Measurements from ENCODE around the gene ARHGEF17. TPM values are rescaled to one million over a fixed set of nuclear protein-coding genes. Genes with fewer than 3 reads are reported as not detected.

ARHGEF17 gene
- total and polyA plus RNA-seq, 3 experiments from 2014 or later: not detected

DNA sequence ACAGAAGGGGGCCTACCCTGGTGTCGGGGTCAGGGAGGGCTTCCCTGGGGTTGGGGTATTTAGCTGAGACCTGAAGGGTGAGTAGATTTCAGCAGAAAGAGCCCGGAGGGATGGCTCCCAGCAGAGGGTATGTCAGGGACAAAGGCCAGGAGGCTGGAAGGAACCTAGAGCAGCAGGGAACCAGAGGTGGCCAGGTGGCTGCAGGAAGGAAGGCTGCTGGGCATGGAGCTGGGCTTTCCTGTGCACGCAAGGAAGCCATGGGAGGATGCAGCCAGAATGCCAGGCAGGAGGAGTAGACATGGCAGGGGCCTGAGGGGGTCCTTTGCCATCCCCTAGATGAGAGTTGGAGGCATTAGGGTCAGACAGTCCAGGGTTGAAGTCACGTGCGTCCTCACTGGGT lies 40.8 kb downstream of the ARHGEF17 start:
- no peaks in the 10 kb centered on the region for H3K9me3 ChIP-seq (ENCODE audit: low read length)
- H3K27me3 ChIP-seq (ENCODE audit: insufficient read depth, low read length, poor library complexity, severe bottlenecking): no peaks in the 10 kb centered on the region
- peaks cover 4 to 6% (median 4%) of the 10 kb centered on the region in 3 donors for H3K4me1 Mint-ChIP-seq
- no peak for DNase-seq
- CTCF ChIA-PET: interaction anchor here (0.8 to 8.9 kb wide), 5 partner anchors 13 to 312 kb away, joined by 3 to 190 read pairs (median 7); no protein-coding TSS in a partner anchor
- no peaks in the 10 kb centered on the region for H3K36me3 ChIP-seq (ENCODE audit: insufficient read depth, low read length)
- no peak overlapping the region for H3K4me3 Mint-ChIP-seq
- no peak overlapping the region for H3K27ac ChIP-seq (ENCODE audit: low read depth, low read length)
- no peak overlapping the region for H3K4me3 ChIP-seq (ENCODE audit: low read length)
- no peaks in the 10 kb centered on the region for H3K9me3 Mint-ChIP-seq
- H3K27me3 Mint-ChIP-seq: peaks cover 3 to 10% of the 10 kb centered on the region in 2 donors
- no peak overlapping the region for H3K27ac Mint-ChIP-seq
- no peaks in the 10 kb centered on the region for H3K4me1 ChIP-seq (ENCODE audit: insufficient read depth, low read length)
- POLR2A ChIA-PET: no interaction called here
- H3K36me3 Mint-ChIP-seq: no peaks in the 10 kb centered on the region

- H3K36me3 ChIP-seq (ENCODE audit: insufficient read depth, low read length): no peaks in the 10 kb centered on the region
- H3K27me3 ChIP-seq (ENCODE audit: insufficient read depth, low read length, poor library complexity, severe bottlenecking): no peaks in the 10 kb centered on the region
- H3K27ac ChIP-seq (ENCODE audit: low read depth, low read length): no peak overlapping the region
- no peak for DNase-seq
- H3K4me3 ChIP-seq (ENCODE audit: low read length): no peak overlapping the region
- no peaks in the 10 kb centered on the region for H3K36me3 Mint-ChIP-seq
- no peaks in the 10 kb centered on the region for H3K4me1 ChIP-seq (ENCODE audit: insufficient read depth, low read length)
- peaks cover 4 to 6% (median 4%) of the 10 kb centered on the region in 3 donors for H3K4me1 Mint-ChIP-seq
- H3K4me3 Mint-ChIP-seq: no peak overlapping the region
- no peaks in the 10 kb centered on the region for H3K9me3 Mint-ChIP-seq
- peak overlapping the region in 1 of 8 donors; percentile 63 for H3K27ac Mint-ChIP-seq
- no peaks in the 10 kb centered on the region for H3K9me3 ChIP-seq (ENCODE audit: low read length)
- peaks cover 3 to 10% of the 10 kb centered on the region in 2 donors for H3K27me3 Mint-ChIP-seq
- CTCF ChIA-PET: interaction anchor here (1.8 to 8.9 kb wide), 5 partner anchors 13 to 311 kb away, joined by 4 to 190 read pairs (median 18); no protein-coding TSS in a partner anchor
- POLR2A ChIA-PET: no interaction called here
Measured at GRCh38 chr11:73349633-73350032, 41.6 kb downstream of the ARHGEF17 start.

DNA sequence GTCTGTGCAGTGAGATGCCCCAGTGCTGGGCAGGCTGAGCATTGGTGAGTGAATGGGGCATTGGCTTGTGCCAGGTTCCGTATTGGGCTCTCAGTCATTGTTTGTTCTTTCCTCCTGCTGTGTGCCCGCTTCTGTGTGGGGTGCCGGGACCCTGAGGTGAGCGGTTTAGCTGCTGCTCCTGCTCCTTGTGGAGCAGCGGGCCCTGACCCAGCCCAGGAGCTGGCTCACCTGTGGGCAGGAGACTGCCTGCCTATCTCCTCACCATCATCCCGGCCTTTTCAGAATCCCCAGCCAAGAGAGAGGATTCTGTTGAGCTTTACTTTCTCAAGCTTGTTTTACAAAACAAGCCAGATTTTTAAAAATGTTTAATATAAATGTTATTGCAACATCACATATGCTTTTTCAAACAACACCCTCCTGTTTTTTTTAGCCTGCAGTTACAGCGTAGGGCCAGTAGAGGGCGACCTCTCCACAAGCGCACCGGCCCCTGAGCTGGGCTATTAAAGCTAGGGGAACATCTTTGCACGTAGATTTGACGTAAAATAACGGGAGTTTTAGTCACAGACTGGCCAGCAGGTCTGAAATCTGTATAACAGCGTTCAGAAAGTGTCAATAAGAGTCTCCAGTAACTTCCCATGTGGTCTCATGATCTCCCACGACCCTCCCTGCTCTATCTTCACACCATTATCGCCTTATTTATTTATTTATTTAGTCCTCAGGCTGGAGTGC lies 43.0 kb downstream of the ARHGEF17 start:
- no peak overlapping the region for H3K4me3 ChIP-seq (ENCODE audit: low read length)
- no peak overlapping the region for H3K27ac ChIP-seq (ENCODE audit: low read depth, low read length)
- no peaks in the 10 kb centered on the region for H3K27me3 ChIP-seq (ENCODE audit: insufficient read depth, low read length, poor library complexity, severe bottlenecking)
- H3K27ac Mint-ChIP-seq: peak overlapping the region in 5 of 8 donors; percentile 43 to 83 (median 50)
- no peaks in the 10 kb centered on the region for H3K4me1 ChIP-seq (ENCODE audit: insufficient read depth, low read length)
- peaks cover 3 to 10% of the 10 kb centered on the region in 2 donors for H3K27me3 Mint-ChIP-seq
- H3K4me3 Mint-ChIP-seq: no peak overlapping the region
- H3K9me3 Mint-ChIP-seq: no peaks in the 10 kb centered on the region
- peak; percentile 25 to 74 (median 68) for DNase-seq
- no peaks in the 10 kb centered on the region for H3K36me3 ChIP-seq (ENCODE audit: insufficient read depth, low read length)
- POLR2A ChIA-PET: interaction anchor here (0.6 to 1.4 kb wide), 3 partner anchors 43 to 820 kb away, joined by 3 to 5 read pairs (median 3); no protein-coding TSS in a partner anchor
- CTCF ChIA-PET: interaction anchor here (0.8 to 8.9 kb wide), 36 partner anchors 9 to 393 kb away, joined by 3 to 190 read pairs (median 5); partner anchors contain the start of genes ARHGEF17 and RELT
- H3K9me3 ChIP-seq (ENCODE audit: low read length): no peaks in the 10 kb centered on the region
- H3K36me3 Mint-ChIP-seq: no peaks in the 10 kb centered on the region
- H3K4me1 Mint-ChIP-seq: peaks cover 4 to 6% (median 4%) of the 10 kb centered on the region in 3 donors

GRCh38 chr11:73353422-73353821 lies 45.3 kb downstream of the ARHGEF17 start:
- Mint-ChIP-seq H3K4me3 (no peak overlapping the region), H3K27me3 (peaks cover 0 to 3% of the 10 kb centered on the region in 2 donors), H3K27ac (no peak overlapping the region), H3K9me3 (no peaks in the 10 kb centered on the region), H3K36me3 (no peaks in the 10 kb centered on the region), H3K4me1 (peaks cover 4 to 6% (median 4%) of the 10 kb centered on the region in 3 donors)
- no peak for DNase-seq
- ChIA-PET POLR2A (no interaction called here), CTCF (interaction anchor here (1.2 to 8.9 kb wide), 3 partner anchors 12 to 43 kb away, joined by 3 to 190 read pairs (median 119); no protein-coding TSS in a partner anchor)
- Histone ChIP-seq H3K27ac (ENCODE audit: low read depth, low read length) (no peak overlapping the region), H3K4me1 (ENCODE audit: insufficient read depth, low read length) (no peaks in the 10 kb centered on the region), H3K27me3 (ENCODE audit: insufficient read depth, low read length, poor library complexity, severe bottlenecking) (no peaks in the 10 kb centered on the region), H3K4me3 (ENCODE audit: low read length) (no peak overlapping the region), H3K36me3 (ENCODE audit: insufficient read depth, low read length) (no peaks in the 10 kb centered on the region), H3K9me3 (ENCODE audit: low read length) (no peaks in the 10 kb centered on the region)

GRCh38 chr11:73355109-73355508 lies 47.0 kb downstream of the ARHGEF17 start:
- Mint-ChIP-seq H3K36me3 (no peaks in the 10 kb centered on the region), H3K27me3 (peaks cover 0 to 2% of the 10 kb centered on the region in 2 donors), H3K4me1 (peaks cover 4 to 6% (median 4%) of the 10 kb centered on the region in 3 donors), H3K27ac (peak overlapping the region in 1 of 8 donors; percentile 31), H3K4me3 (no peak overlapping the region), H3K9me3 (no peaks in the 10 kb centered on the region)
- no peak for DNase-seq
- CTCF ChIA-PET: interaction anchor here (1.2 to 8.9 kb wide), 4 partner anchors 11 to 305 kb away, joined by 3 to 190 read pairs (median 62); no protein-coding TSS in a partner anchor
- Histone ChIP-seq H3K9me3 (ENCODE audit: low read length) (no peaks in the 10 kb centered on the region), H3K36me3 (ENCODE audit: insufficient read depth, low read length) (no peaks in the 10 kb centered on the region), H3K27ac (ENCODE audit: low read depth, low read length) (no peak overlapping the region), H3K4me1 (ENCODE audit: insufficient read depth, low read length) (no peaks in the 10 kb centered on the region), H3K4me3 (ENCODE audit: low read length) (no peak overlapping the region), H3K27me3 (ENCODE audit: insufficient read depth, low read length, poor library complexity, severe bottlenecking) (no peaks in the 10 kb centered on the region)
- POLR2A ChIA-PET: no interaction called here

- Mint-ChIP-seq H3K4me1 (no peaks in the 10 kb centered on the region), H3K27me3 (no peaks in the 10 kb centered on the region), H3K4me3 (no peak overlapping the region), H3K27ac (no peak overlapping the region), H3K36me3 (no peaks in the 10 kb centered on the region), H3K9me3 (no peaks in the 10 kb centered on the region)
- Histone ChIP-seq H3K27me3 (ENCODE audit: insufficient read depth, low read length, poor library complexity, severe bottlenecking) (no peaks in the 10 kb centered on the region), H3K9me3 (ENCODE audit: low read length) (no peaks in the 10 kb centered on the region), H3K4me1 (ENCODE audit: insufficient read depth, low read length) (no peaks in the 10 kb centered on the region), H3K4me3 (ENCODE audit: low read length) (no peak overlapping the region), H3K27ac (ENCODE audit: low read depth, low read length) (no peak overlapping the region), H3K36me3 (ENCODE audit: insufficient read depth, low read length) (no peaks in the 10 kb centered on the region)
- ChIA-PET CTCF (interaction anchor here (1.6 to 1.8 kb wide), 3 partner anchors 8 to 36 kb away, joined by 3 to 8 read pairs (median 4); no protein-coding TSS in a partner anchor), POLR2A (no interaction called here)
- no peak for DNase-seq
Measured at GRCh38 chr11:73356979-73357860, 49.1 kb downstream of the ARHGEF17 start.

GRCh38 chr11:73358071-73358470 lies 50.0 kb downstream of the ARHGEF17 start:
- Mint-ChIP-seq H3K27ac (peak overlapping the region in 1 of 8 donors; percentile 14), H3K9me3 (no peaks in the 10 kb centered on the region), H3K4me3 (no peak overlapping the region), H3K36me3 (no peaks in the 10 kb centered on the region), H3K27me3 (no peaks in the 10 kb centered on the region), H3K4me1 (no peaks in the 10 kb centered on the region)
- no peak for DNase-seq
- no peaks in the 10 kb centered on the region for H3K27me3 ChIP-seq (ENCODE audit: insufficient read depth, low read length, poor library complexity, severe bottlenecking)
- ChIA-PET POLR2A (no interaction called here), CTCF (interaction anchor here (1.7 to 1.8 kb wide), 2 partner anchors 7 to 35 kb away, joined by 4 to 8 read pairs; no protein-coding TSS in a partner anchor)
- no peaks in the 10 kb centered on the region for H3K4me1 ChIP-seq (ENCODE audit: insufficient read depth, low read length)
- H3K36me3 ChIP-seq (ENCODE audit: insufficient read depth, low read length): no peaks in the 10 kb centered on the region
- no peak overlapping the region for H3K27ac ChIP-seq (ENCODE audit: low read depth, low read length)
- H3K4me3 ChIP-seq (ENCODE audit: low read length): no peak overlapping the region
- H3K9me3 ChIP-seq (ENCODE audit: low read length): no peaks in the 10 kb centered on the region

Measured in CD8-positive, alpha-beta memory T cell (primary cell).